ACC112 (cell line): Measurements from ENCODE around the gene DYNLT4.
"Not testable (repeated sequence)": the region's sequence is repeated elsewhere in the genome, so short reads cannot be mapped to it uniquely, and the experiment has no call there.

Experiments
- H2AFZ ChIP-seq: fragments of 200-600 bp; sonication (generic); one replicate; pipeline ENCODE4 v1.6.0; 2017; ENCODE audit warnings: antibody characterized with exemption, low read length; ENCODE audit not compliant: unreplicated experiment
- H3K27ac ChIP-seq: fragments of 200-600 bp; sonication (generic); 2 replicates; pipeline ENCODE4 v1.5.1; 2014; ENCODE audit warnings: low read depth, mild to moderate bottlenecking, antibody characterized with exemption, low read length, moderate library complexity
- H3K27me3 ChIP-seq: fragments of 200-600 bp; sonication (generic); 2 replicates; pipeline ENCODE4 v1.6.1; 2014; ENCODE audit warnings: mild to moderate bottlenecking, antibody characterized with exemption, low read length, moderate library complexity, mixed read lengths; ENCODE audit not compliant: insufficient read depth
- H3K36me3 ChIP-seq: fragments of 200-600 bp; sonication (generic); 2 replicates; pipeline ENCODE4 v1.6.1; 2016; ENCODE audit warnings: mild to moderate bottlenecking, antibody characterized with exemption, low read length, moderate library complexity, mixed read lengths; ENCODE audit not compliant: insufficient read depth
- H3K4me1 ChIP-seq: fragments of 200-600 bp; sonication (generic); one replicate; pipeline ENCODE4 v1.6.1; 2016; ENCODE audit warnings: low read length, mixed read lengths; ENCODE audit not compliant: insufficient read depth, unreplicated experiment, control insufficient read depth
- H3K4me3 ChIP-seq: fragments of 200-600 bp; sonication (generic); 2 replicates; pipeline ENCODE4 v1.5.1; 2014; ENCODE audit warnings: mild to moderate bottlenecking, low read depth, low read length
- H3K79me2 ChIP-seq: fragments of 200-600 bp; sonication (generic); one replicate; pipeline ENCODE4 v1.6.0; 2016; ENCODE audit warnings: low read length; ENCODE audit not compliant: control insufficient read depth, unreplicated experiment, insufficient read depth

The DYNLT4 gene

GRCh38 chr1:44819196-44819607 is 12.1 kb upstream of the DYNLT4 start:
- H3K4me3 ChIP-seq, result peak overlapping the region; percentile 77
- peaks cover 19% of the 10 kb centered on the region for H3K4me1 ChIP-seq
- peaks cover 4% of the 10 kb centered on the region for H3K79me2 ChIP-seq
- H3K27ac ChIP-seq, result peak overlapping the region; percentile 99
- no peaks in the 10 kb centered on the region for H3K27me3 ChIP-seq
- peaks cover 12% of the 10 kb centered on the region for H3K36me3 ChIP-seq
- H2AFZ ChIP-seq, result no peak overlapping the region

GRCh38 chr1:44817771-44818495 is 10.8 kb upstream of the DYNLT4 start:
- H3K27me3 ChIP-seq, result no peaks in the 10 kb centered on the region
- peaks cover 4% of the 10 kb centered on the region for H3K79me2 ChIP-seq
- no peak overlapping the region for H2AFZ ChIP-seq
- H3K4me1 ChIP-seq, result peaks cover 19% of the 10 kb centered on the region
- H3K36me3 ChIP-seq, result peaks cover 12% of the 10 kb centered on the region
- H3K27ac ChIP-seq, result no peak overlapping the region
- no peak overlapping the region for H3K4me3 ChIP-seq

- H3K4me1 ChIP-seq, result peaks cover 19% of the 10 kb centered on the region
- peaks cover 4% of the 10 kb centered on the region for H3K79me2 ChIP-seq
- no peak overlapping the region for H2AFZ ChIP-seq
- no peaks in the 10 kb centered on the region for H3K27me3 ChIP-seq
- H3K36me3 ChIP-seq, result peaks cover 12% of the 10 kb centered on the region
- no peak overlapping the region for H3K4me3 ChIP-seq
- no peak overlapping the region for H3K27ac ChIP-seq
Observed at GRCh38 chr1:44817307-44817706, 10.2 kb upstream of the DYNLT4 start.

- Histone ChIP-seq H3K36me3 (peaks cover 12% of the 10 kb centered on the region), H3K4me1 (peaks cover 33% of the 10 kb centered on the region), H3K27ac (0 out of 2 replicates have a peak overlapping the region, but pooled peaks have one; percentile 59)
- H3K4me3 ChIP-seq, H2AFZ ChIP-seq, H3K27me3 ChIP-seq, H3K79me2 ChIP-seq: not testable (repeated sequence)
Observed at GRCh38 chr1:44815926-44816325, 8.8 kb upstream of the DYNLT4 start.

GRCh38 chr1:44812822-44813543 is 5.8 kb upstream of the DYNLT4 start:
- H3K36me3 ChIP-seq, result peaks cover 12% of the 10 kb centered on the region
- H3K4me3 ChIP-seq, result no peak overlapping the region
- peaks cover 55% of the 10 kb centered on the region for H3K4me1 ChIP-seq
- no peak overlapping the region for H3K27ac ChIP-seq
- H3K27me3 ChIP-seq, result no peaks in the 10 kb centered on the region
- peaks cover 29% of the 10 kb centered on the region for H3K79me2 ChIP-seq
- H2AFZ ChIP-seq, result no peak overlapping the region

GRCh38 chr1:44811234-44811633 is 4.1 kb upstream of the DYNLT4 start:
- Histone ChIP-seq H3K79me2 (peaks cover 29% of the 10 kb centered on the region), H3K27me3 (no peaks in the 10 kb centered on the region), H2AFZ (no peak overlapping the region), H3K36me3 (peaks cover 12% of the 10 kb centered on the region; the same call in 1 of the 2 replicates), H3K27ac (peak overlapping the region; percentile 99), H3K4me1 (peaks cover 66% of the 10 kb centered on the region), H3K4me3 (peak overlapping the region; percentile 57; the same call in 1 of the 2 replicates)

- not testable (repeated sequence) for H3K4me3 ChIP-seq, H3K27me3 ChIP-seq, H2AFZ ChIP-seq
- H3K27ac ChIP-seq, result peak overlapping the region; percentile 99
- peaks cover 68% of the 10 kb centered on the region for H3K4me1 ChIP-seq
- H3K79me2 ChIP-seq, result peaks cover 29% of the 10 kb centered on the region
- peaks cover 12% of the 10 kb centered on the region; the same call in 1 of the 2 replicates for H3K36me3 ChIP-seq
Observed at GRCh38 chr1:44810762-44811105, 3.6 kb upstream of the DYNLT4 start.

GRCh38 chr1:44810101-44810761 is 3.1 kb upstream of the DYNLT4 start:
- Histone ChIP-seq H3K4me3 (peak overlapping the region; percentile 72; the same call in 1 of the 2 replicates), H3K27ac (peak overlapping the region; percentile 99), H3K4me1 (peaks cover 67% of the 10 kb centered on the region)

GRCh38 chr1:44808938-44809917 is 2.1 kb upstream of the DYNLT4 start:
- peak overlapping the region; percentile 99 for H3K27ac ChIP-seq
- peak overlapping the region; percentile 72 for H3K4me3 ChIP-seq
- H2AFZ ChIP-seq, result no peak overlapping the region
- H3K79me2 ChIP-seq, result peaks cover 25% of the 10 kb centered on the region
- peaks cover 13% of the 10 kb centered on the region; the same call in 1 of the 2 replicates for H3K36me3 ChIP-seq
- no peaks in the 10 kb centered on the region for H3K27me3 ChIP-seq
- H3K4me1 ChIP-seq, result peaks cover 64% of the 10 kb centered on the region

More at GRCh38 chr1:44810101-44810761, 3.1 kb upstream of the DYNLT4 start:
- Histone ChIP-seq H3K27me3 (no peaks in the 10 kb centered on the region), H2AFZ (no peak overlapping the region), H3K36me3 (peaks cover 12% of the 10 kb centered on the region; the same call in 1 of the 2 replicates), H3K79me2 (peaks cover 29% of the 10 kb centered on the region)
